Measurements from ENCODE around the gene BST2. TPM values are rescaled to one million over a fixed set of nuclear protein-coding genes. Genes with fewer than 3 reads are reported as not detected.

BST2 gene
- total and polyA plus RNA-seq, 10 of the 15 experiments (the other 5 are each of a cell fraction or from before 2014, with no cell fraction given): 16.6 to 372 (median 264) TPM

DNA sequence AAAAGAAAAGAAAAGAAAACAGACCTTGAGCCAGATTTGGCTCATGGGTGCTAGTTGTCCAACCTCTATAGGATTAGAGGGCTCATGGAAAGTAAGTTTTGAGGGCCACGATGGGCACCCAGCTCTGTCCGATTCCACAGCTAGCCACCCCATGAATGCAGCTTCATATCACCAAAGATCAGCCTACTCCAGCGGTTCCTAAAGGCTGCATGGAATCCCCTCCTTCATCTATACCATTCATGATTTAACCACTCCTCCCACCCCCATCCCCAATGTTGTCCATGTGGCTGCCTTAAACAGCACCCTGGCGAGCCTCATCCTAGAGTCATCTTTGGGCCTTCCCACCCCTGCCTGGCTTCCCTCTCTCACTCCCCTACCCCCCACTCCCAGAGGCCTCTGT, 16.5 kb upstream of the BST2 start:
- Histone ChIP-seq H3K4me1 (ENCODE audit: control insufficient read depth, insufficient read depth, low read length) (peaks cover 3% of the 10 kb centered on the region; the same call in 1 of the 2 replicates), H3K36me3 (ENCODE audit: control insufficient read depth in 2 of 2, insufficient read depth in 2 of 2, low read length in 1 of 2) (no peaks in the 10 kb centered on the region), H3K27ac (ENCODE audit: control insufficient read depth, insufficient read depth) (no peak overlapping the region), H4K20me1 (ENCODE audit: control insufficient read depth, insufficient read depth) (no peaks in the 10 kb centered on the region), H3K79me2 (ENCODE audit: control insufficient read depth, insufficient read depth, low read length) (peaks cover 2% of the 10 kb centered on the region; the same call in 1 of the 2 replicates), H3K4me3 (no peak overlapping the region), H3K9ac (ENCODE audit: control insufficient read depth, insufficient read depth, low read length) (no peak overlapping the region), H3K27me3 (replicated peaks in 1 of 2; ENCODE audit: control insufficient read depth in 2 of 2, insufficient read depth in 2 of 2, low read length in 1 of 2) (no peaks in the 10 kb centered on the region), H2AFZ (ENCODE audit: control insufficient read depth, low read depth, low read length) (no peak overlapping the region), H3K9me3 (replicated peaks; ENCODE audit: control insufficient read depth, insufficient read depth, low read length) (no peaks in the 10 kb centered on the region), H3K4me2 (ENCODE audit: control insufficient read depth, insufficient read depth) (no peak overlapping the region)
- FAIRE-seq: no peak
- no peak for DNase-seq (ENCODE audit: low read depth, low spot score)
- intact Hi-C loops (cut with micrococcal nuclease; ENCODE audit: unreplicated experiment) (no loop called here), in situ Hi-C loops (cut with MboI) (no loop called here)
- 96% methylated on average over 4 of the region's 4 CpGs for WGBS (ENCODE audit: insufficient coverage, insufficient replicate concordance, low lambda C conversion rate, missing lambda C conversion rate)
- RAD21 ChIA-PET (ENCODE audit: unreplicated experiment): no interaction called here
- no TSS peak for BruUV-seq (replicated peaks)
- POLR2A ChIA-PET: interaction anchor here (0.5 to 4.3 kb wide), 2 partner anchors 16 to 72 kb away, joined by 3 to 46 read pairs; partner anchors contain the start of gene BST2
- ATAC-seq: no peak
- TF ChIP-seq ZNF384 (IDR thresholded peaks at IDR 0.05; ENCODE audit: borderline replicate concordance, low read depth, low read length): no peak
- CTCF ChIA-PET: no interaction called here
- SMC1A ChIA-PET (ENCODE audit: uncharacterized antibody, unreplicated experiment): no interaction called here

DNA sequence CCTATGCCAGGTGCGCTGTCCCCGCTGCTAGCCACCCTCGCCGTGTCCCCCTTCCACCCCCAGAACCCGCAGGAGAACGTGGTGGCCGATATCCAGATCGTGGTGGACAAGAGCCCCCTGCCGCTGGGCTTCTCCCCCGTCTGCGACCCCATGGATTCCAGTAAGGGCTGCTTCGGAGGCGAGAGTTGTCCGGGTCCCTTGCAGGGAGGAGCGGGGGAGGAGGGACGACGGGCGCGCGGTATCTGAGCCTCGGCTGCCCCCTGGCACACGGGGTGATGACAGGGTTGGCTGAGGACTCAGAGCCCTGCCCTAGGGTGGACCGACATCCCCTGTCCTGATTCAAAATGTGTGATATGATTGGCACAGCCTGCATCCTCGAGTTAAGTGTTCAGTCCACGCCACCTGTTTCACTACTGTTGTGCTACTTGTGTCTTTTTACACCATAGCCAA, 15.1 kb upstream of the BST2 start:
- H3K27ac ChIP-seq (ENCODE audit: control insufficient read depth, insufficient read depth): peak overlapping the region; percentile 37
- peak; percentile 52 for FAIRE-seq
- in situ Hi-C loops (cut with MboI): no loop called here

More for the DNA sequence above, 15.1 kb upstream of the BST2 start:
- WGBS (ENCODE audit: insufficient coverage, insufficient replicate concordance, low lambda C conversion rate, missing lambda C conversion rate): 19% methylated on average over 25 of the region's 25 CpGs
- Histone ChIP-seq H3K27me3 (replicated peaks in 1 of 2; ENCODE audit: control insufficient read depth in 2 of 2, insufficient read depth in 2 of 2, low read length in 1 of 2) (no peaks in the 10 kb centered on the region), H3K4me2 (ENCODE audit: control insufficient read depth, insufficient read depth) (peak overlapping the region; percentile 71), H3K4me1 (ENCODE audit: control insufficient read depth, insufficient read depth, low read length) (peaks cover 3% of the 10 kb centered on the region; the same call in 1 of the 2 replicates), H3K9me3 (replicated peaks; ENCODE audit: control insufficient read depth, insufficient read depth, low read length) (no peaks in the 10 kb centered on the region), H2AFZ (ENCODE audit: control insufficient read depth, low read depth, low read length) (peak overlapping the region; percentile 83), H3K4me3 (peak overlapping the region; percentile 99), H4K20me1 (ENCODE audit: control insufficient read depth, insufficient read depth) (no peaks in the 10 kb centered on the region), H3K79me2 (ENCODE audit: control insufficient read depth, insufficient read depth, low read length) (peaks cover 2% of the 10 kb centered on the region; the same call in 1 of the 2 replicates), H3K9ac (ENCODE audit: control insufficient read depth, insufficient read depth, low read length) (peak overlapping the region; percentile 62), H3K36me3 (ENCODE audit: control insufficient read depth in 2 of 2, insufficient read depth in 2 of 2, low read length in 1 of 2) (no peaks in the 10 kb centered on the region; a peak in 1 of 4 replicates)
- DNase-seq (ENCODE audit: low read depth, low spot score): no peak
- ChIA-PET POLR2A (interaction anchor here (1.1 to 4.3 kb wide), 2 partner anchors 14 to 91 kb away, joined by 3 to 46 read pairs; partner anchors contain the start of genes BST2 and PGLS), SMC1A (ENCODE audit: uncharacterized antibody, unreplicated experiment) (interaction anchor here (3.7 kb wide), 1 partner anchor 14 kb away, joined by 26 read pairs; the partner anchor contains the start of gene BST2), CTCF (interaction anchor here (1.0 kb wide), 1 partner anchor 112 kb away, joined by 3 read pairs; no protein-coding TSS in a partner anchor), RAD21 (ENCODE audit: unreplicated experiment) (interaction anchor here (1.6 kb wide), 1 partner anchor 14 kb away, joined by 21 read pairs; the partner anchor contains the start of gene BST2)
- peak; percentile 92; the same call in 1 of the 2 replicates for TF ChIP-seq NFXL1 (IDR thresholded peaks at IDR 0.05; ENCODE audit: borderline replicate concordance)
- 0 out of 2 replicates have a peak, but pooled peaks have one; percentile 14 for TF ChIP-seq TCF3 (IDR thresholded peaks at IDR 0.05; ENCODE audit: borderline replicate concordance, insufficient read depth, low read depth, low read length)
- no peak for TF ChIP-seq NR2C1 (IDR thresholded peaks at IDR 0.05)
- TF ChIP-seq TBL1XR1 (IDR thresholded peaks at IDR 0.05; ENCODE audit: low read depth, low read length): no peak
- TF ChIP-seq EGR1 (IDR thresholded peaks at IDR 0.05; ENCODE audit: borderline replicate concordance in 1 of 2, low read depth in 2 of 2, low read length in 2 of 2): peak in 1 of 2 experiments; percentile 26; a peak in 1 of 3 replicates
- TF ChIP-seq, protein P1, sequence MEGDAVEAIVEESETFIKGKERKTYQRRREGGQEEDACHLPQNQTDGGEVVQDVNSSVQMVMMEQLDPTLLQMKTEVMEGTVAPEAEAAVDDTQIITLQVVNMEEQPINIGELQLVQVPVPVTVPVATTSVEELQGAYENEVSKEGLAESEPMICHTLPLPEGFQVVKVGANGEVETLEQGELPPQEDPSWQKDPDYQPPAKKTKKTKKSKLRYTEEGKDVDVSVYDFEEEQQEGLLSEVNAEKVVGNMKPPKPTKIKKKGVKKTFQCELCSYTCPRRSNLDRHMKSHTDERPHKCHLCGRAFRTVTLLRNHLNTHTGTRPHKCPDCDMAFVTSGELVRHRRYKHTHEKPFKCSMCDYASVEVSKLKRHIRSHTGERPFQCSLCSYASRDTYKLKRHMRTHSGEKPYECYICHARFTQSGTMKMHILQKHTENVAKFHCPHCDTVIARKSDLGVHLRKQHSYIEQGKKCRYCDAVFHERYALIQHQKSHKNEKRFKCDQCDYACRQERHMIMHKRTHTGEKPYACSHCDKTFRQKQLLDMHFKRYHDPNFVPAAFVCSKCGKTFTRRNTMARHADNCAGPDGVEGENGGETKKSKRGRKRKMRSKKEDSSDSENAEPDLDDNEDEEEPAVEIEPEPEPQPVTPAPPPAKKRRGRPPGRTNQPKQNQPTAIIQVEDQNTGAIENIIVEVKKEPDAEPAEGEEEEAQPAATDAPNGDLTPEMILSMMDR (IDR thresholded peaks at IDR 0.05 in 2 of 3, conservative IDR thresholded peaks at IDR 0.05 in 1 of 3; ENCODE audit: control insufficient read depth in 2 of 3, extremely low read depth in 1 of 3, insufficient read depth in 1 of 3, low read depth in 3 of 3, low read length in 3 of 3): peak in 2 of 3 experiments; percentile 2 to 45; a peak in 3 of 6 replicates
- TF ChIP-seq, protein P2, sequence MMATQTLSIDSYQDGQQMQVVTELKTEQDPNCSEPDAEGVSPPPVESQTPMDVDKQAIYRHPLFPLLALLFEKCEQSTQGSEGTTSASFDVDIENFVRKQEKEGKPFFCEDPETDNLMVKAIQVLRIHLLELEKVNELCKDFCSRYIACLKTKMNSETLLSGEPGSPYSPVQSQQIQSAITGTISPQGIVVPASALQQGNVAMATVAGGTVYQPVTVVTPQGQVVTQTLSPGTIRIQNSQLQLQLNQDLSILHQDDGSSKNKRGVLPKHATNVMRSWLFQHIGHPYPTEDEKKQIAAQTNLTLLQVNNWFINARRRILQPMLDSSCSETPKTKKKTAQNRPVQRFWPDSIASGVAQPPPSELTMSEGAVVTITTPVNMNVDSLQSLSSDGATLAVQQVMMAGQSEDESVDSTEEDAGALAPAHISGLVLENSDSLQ (IDR thresholded peaks at IDR 0.05): 0 out of 2 replicates have a peak, but pooled peaks have one; percentile 21
- peak; percentile 38; the same call in 1 of the 2 replicates for TF ChIP-seq SMARCA5 (IDR thresholded peaks at IDR 0.05)
- TF ChIP-seq SMC3 (IDR thresholded peaks at IDR 0.05; ENCODE audit: borderline replicate concordance, low read length): peak; percentile 6; the same call in 1 of the 2 replicates
- intact Hi-C loops (cut with micrococcal nuclease; ENCODE audit: unreplicated experiment): no loop called here
- BruUV-seq (replicated peaks): no TSS peak
- ATAC-seq: peak; percentile 57
